ENCODE data around the gene TENM3. TPM values are rescaled to one million over a fixed set of nuclear protein-coding genes. Genes with fewer than 3 reads are reported as not detected.

TENM3 gene
- total RNA-seq, 4 donors from 2014 or later, result 29.8 to 58.5 (median 35.9) TPM

- TF ChIP-seq CTCF (IDR thresholded peaks at IDR 0.05; ENCODE audit: low read depth), result no peak
Observed at GRCh38 chr4:182766857-182767250, 523.7 kb downstream of the TENM3 start.

GRCh38 chr4:182768838-182769237 is 525.6 kb downstream of the TENM3 start:
- no peak for TF ChIP-seq CTCF (IDR thresholded peaks at IDR 0.05; ENCODE audit: low read depth)

GRCh38 chr4:182770259-182770995 is 527.2 kb downstream of the TENM3 start:
- TF ChIP-seq CTCF (IDR thresholded peaks at IDR 0.05; ENCODE audit: low read depth), result no peak

GRCh38 chr4:182770996-182771514 is 527.9 kb downstream of the TENM3 start:
- TF ChIP-seq CTCF (IDR thresholded peaks at IDR 0.05; ENCODE audit: low read depth), result no peak

- no peak for TF ChIP-seq CTCF (IDR thresholded peaks at IDR 0.05; ENCODE audit: low read depth)
Observed at GRCh38 chr4:182775075-182775474, 531.9 kb downstream of the TENM3 start.

- TF ChIP-seq CTCF (IDR thresholded peaks at IDR 0.05; ENCODE audit: low read depth), result no peak
Observed at GRCh38 chr4:182776376-182777105, 533.3 kb downstream of the TENM3 start.
